Liver (tissue), 3 donors: ENCODE results near the gene ERMN.

Source experiments
- CTCF ChIP-seq: fragments of 150-350 bp; IDR thresholded peaks from 2 replicates; pipeline ENCODE4 v1.5.1; 2017; ENCODE audit warnings: improper control_type of control experiment, low read depth, low read length; ENCODE audit not compliant: missing input control
- EGR1 ChIP-seq, 2 donors: IDR thresholded peaks; 2 replicates each; pipeline ENCODE4 v1.6.1; 2016 to 2018; ENCODE audit warnings: antibody characterized with exemption in 2 of 2, low read depth in 2 of 2
- GABPA ChIP-seq, 2 donors: IDR thresholded peaks in 1 of 2; conservative IDR thresholded peaks in 1 of 2; 2 replicates each; pipeline ENCODE4 v1.6.1; 2016; ENCODE audit warnings: antibody characterized with exemption in 2 of 2, mild to moderate bottlenecking in 1 of 2, moderate library complexity in 1 of 2
- JUND ChIP-seq, 2 donors: IDR thresholded peaks; 2 replicates each; pipeline ENCODE4 v1.6.1; 2016; ENCODE audit warnings: antibody characterized with exemption in 2 of 2
- RAD21 ChIP-seq, 2 donors: IDR thresholded peaks; 2 replicates each; pipeline ENCODE4 v1.6.1; 2016; ENCODE audit warnings: antibody characterized with exemption in 2 of 2, mild to moderate bottlenecking in 2 of 2
- RXRA ChIP-seq, 2 donors: IDR thresholded peaks; 2 replicates each; pipeline ENCODE4 v1.6.1; 2017 to 2018; ENCODE audit warnings: antibody characterized with exemption in 2 of 2, mild to moderate bottlenecking in 1 of 2
- SP1 ChIP-seq: IDR thresholded peaks from 2 replicates; pipeline ENCODE4 v1.6.1; 2018; ENCODE audit warnings: antibody characterized with exemption, mild to moderate bottlenecking
- TAF1 ChIP-seq: conservative IDR thresholded peaks from 2 replicates; pipeline ENCODE4 v1.6.1; 2016; ENCODE audit warnings: antibody characterized with exemption, mild to moderate bottlenecking
- TF ChIP-seq, protein P1 (sequence below): IDR thresholded peaks from 2 replicates; pipeline ENCODE4 v1.6.1; 2016; ENCODE audit warnings: antibody characterized with exemption
- TF ChIP-seq, protein P2 (sequence below): IDR thresholded peaks from 2 replicates; pipeline ENCODE4 v1.6.1; 2016; ENCODE audit warnings: antibody characterized with exemption
- donor health status: healthy.
- donor health status: healthy.

DNA sequence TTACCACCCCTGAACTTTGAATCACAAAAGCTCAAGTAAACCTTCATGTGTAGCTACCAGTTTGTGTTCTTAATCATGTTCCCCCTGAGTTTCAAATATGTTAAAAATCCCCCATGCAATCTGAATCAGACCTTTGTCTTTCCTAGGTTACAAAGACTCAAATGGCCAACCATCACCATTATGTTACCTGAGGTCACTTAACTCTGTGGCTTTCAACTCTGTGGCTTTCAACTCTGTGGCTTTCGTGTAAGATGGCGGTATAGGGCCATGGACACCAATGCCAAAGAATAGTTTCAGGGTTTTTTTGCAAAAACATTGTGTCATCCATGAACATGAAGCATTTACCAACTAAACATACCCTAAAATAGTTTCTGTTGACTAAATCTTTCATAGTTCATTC lies 6.7 kb downstream of the ERMN start:
- TF ChIP-seq CTCF = no peak
- TF ChIP-seq EGR1 (IDR thresholded peaks at IDR 0.05; ENCODE audit: low read depth in 2 of 2) = no peak
- no peak for TF ChIP-seq TAF1
- TF ChIP-seq RAD21 (IDR thresholded peaks at IDR 0.05) = no peak
- no peak for TF ChIP-seq JUND (IDR thresholded peaks at IDR 0.05)
- no peak for TF ChIP-seq SP1
- no peak for TF ChIP-seq RXRA (IDR thresholded peaks at IDR 0.05)
- no peak for TF ChIP-seq GABPA (IDR thresholded peaks at IDR 0.05 in 1 of 2, conservative IDR thresholded peaks at IDR 0.05 in 1 of 2)
- TF ChIP-seq, protein P1, sequence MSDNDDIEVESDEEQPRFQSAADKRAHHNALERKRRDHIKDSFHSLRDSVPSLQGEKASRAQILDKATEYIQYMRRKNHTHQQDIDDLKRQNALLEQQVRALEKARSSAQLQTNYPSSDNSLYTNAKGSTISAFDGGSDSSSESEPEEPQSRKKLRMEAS = no peak
- TF ChIP-seq, protein P2, sequence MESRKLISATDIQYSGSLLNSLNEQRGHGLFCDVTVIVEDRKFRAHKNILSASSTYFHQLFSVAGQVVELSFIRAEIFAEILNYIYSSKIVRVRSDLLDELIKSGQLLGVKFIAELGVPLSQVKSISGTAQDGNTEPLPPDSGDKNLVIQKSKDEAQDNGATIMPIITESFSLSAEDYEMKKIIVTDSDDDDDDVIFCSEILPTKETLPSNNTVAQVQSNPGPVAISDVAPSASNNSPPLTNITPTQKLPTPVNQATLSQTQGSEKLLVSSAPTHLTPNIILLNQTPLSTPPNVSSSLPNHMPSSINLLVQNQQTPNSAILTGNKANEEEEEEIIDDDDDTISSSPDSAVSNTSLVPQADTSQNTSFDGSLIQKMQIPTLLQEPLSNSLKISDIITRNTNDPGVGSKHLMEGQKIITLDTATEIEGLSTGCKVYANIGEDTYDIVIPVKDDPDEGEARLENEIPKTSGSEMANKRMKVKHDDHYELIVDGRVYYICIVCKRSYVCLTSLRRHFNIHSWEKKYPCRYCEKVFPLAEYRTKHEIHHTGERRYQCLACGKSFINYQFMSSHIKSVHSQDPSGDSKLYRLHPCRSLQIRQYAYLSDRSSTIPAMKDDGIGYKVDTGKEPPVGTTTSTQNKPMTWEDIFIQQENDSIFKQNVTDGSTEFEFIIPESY = no peak
